Measurements from ENCODE around the gene BRAF.
"Not testable (repeated sequence)": the region's sequence is repeated elsewhere in the genome, so short reads cannot be mapped to it uniquely, and the experiment has no call there.

The BRAF gene

DNA sequence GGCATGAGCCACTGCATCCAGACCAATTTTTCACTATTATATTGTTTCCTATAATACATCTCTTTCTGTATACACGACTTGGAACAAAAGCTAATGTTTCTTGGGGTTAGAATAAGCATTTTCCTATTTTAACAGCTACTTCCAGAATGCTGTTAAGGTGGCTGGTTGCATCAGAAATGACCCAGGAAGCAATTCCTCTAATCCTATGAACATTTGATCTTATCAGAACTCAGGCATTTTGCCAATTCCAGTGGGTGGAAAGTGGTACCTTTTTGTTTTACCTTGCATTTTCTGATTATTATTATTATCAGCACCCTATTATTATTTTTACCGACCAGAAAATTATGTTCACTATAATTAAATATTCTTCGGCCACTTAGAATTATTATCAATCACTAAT is 154.9 kb downstream of the BRAF start:
- no peak overlapping the region for H3K4me3 ChIP-seq (ENCODE audit: low read depth, low read length)
- DNase-seq (ENCODE audit: low read depth, low spot score), result no peak
- TF ChIP-seq, protein P1, sequence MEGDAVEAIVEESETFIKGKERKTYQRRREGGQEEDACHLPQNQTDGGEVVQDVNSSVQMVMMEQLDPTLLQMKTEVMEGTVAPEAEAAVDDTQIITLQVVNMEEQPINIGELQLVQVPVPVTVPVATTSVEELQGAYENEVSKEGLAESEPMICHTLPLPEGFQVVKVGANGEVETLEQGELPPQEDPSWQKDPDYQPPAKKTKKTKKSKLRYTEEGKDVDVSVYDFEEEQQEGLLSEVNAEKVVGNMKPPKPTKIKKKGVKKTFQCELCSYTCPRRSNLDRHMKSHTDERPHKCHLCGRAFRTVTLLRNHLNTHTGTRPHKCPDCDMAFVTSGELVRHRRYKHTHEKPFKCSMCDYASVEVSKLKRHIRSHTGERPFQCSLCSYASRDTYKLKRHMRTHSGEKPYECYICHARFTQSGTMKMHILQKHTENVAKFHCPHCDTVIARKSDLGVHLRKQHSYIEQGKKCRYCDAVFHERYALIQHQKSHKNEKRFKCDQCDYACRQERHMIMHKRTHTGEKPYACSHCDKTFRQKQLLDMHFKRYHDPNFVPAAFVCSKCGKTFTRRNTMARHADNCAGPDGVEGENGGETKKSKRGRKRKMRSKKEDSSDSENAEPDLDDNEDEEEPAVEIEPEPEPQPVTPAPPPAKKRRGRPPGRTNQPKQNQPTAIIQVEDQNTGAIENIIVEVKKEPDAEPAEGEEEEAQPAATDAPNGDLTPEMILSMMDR (IDR thresholded peaks at IDR 0.05; ENCODE audit: insufficient read depth, low read length, missing control alignments), result no peak
- ChIA-PET POLR2A (no interaction called here), CTCF (interaction anchor here (1.0 kb wide), 1 partner anchor 44 kb away, joined by 3 read pairs; no protein-coding TSS in a partner anchor)

DNA sequence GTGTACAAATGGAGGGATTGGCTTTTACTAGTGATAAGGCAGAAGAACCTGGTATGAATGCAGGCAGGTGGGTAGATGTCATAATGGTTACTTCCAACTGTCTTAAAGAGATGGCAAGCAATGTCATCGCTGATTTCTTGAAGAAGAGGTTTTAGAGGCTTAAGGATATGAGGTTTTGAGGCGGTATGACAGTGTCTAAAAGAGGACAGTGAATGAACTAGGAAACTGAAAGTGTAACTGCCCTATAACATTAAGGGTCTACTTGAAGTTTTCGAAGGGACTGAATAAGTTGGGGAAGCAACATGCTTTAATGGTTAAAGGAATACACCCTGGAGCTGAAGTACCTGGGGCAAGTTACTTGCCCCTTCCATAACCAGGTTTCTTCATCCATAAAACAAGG is 157.3 kb downstream of the BRAF start:
- CTCF ChIA-PET, result no interaction called here
- POLR2A ChIA-PET, result no interaction called here
- no peak for DNase-seq (ENCODE audit: low read depth, low spot score)

GRCh38 chr7:140765441-140765840 is 159.3 kb downstream of the BRAF start:
- H3K4me3 ChIP-seq (ENCODE audit: low read depth, low read length); DNase-seq (ENCODE audit: low read depth, low spot score); CTCF ChIA-PET; POLR2A ChIA-PET: not testable (repeated sequence)

More for the DNA sequence above, 157.3 kb downstream of the BRAF start:
- TF ChIP-seq, protein P1 (IDR thresholded peaks at IDR 0.05; ENCODE audit: insufficient read depth, low read length, missing control alignments), result no peak
- H3K4me3 ChIP-seq (ENCODE audit: low read depth, low read length), result no peak overlapping the region

GRCh38 chr7:140763166-140763565 is 161.6 kb downstream of the BRAF start:
- POLR2A ChIA-PET; CTCF ChIA-PET; DNase-seq (ENCODE audit: low read depth, low spot score): not testable (repeated sequence)

DNA sequence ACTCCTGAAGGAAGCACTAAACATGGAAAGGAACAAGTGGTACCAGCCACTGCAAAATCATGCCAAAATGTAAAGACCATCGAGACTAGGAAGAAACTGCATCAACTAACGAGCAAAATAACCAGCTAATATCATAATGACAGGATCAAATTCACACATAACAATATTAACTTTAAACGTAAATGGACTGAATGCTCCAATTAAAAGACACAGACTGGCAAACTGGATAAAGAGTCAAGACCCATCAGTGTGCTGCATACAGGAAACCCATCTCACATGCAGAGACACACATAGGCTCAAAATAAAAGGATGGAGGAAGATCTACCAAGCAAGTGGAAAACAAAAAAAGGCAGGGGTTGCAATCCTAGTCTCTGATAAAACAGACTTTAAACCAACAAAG is 163.4 kb downstream of the BRAF start:
- CTCF ChIA-PET; POLR2A ChIA-PET; DNase-seq (ENCODE audit: low read depth, low spot score); H3K4me3 ChIP-seq (ENCODE audit: low read depth, low read length): not testable (repeated sequence)

More at GRCh38 chr7:140763166-140763565, 161.6 kb downstream of the BRAF start:
- not testable (repeated sequence) for H3K4me3 ChIP-seq (ENCODE audit: low read depth, low read length)

DNA sequence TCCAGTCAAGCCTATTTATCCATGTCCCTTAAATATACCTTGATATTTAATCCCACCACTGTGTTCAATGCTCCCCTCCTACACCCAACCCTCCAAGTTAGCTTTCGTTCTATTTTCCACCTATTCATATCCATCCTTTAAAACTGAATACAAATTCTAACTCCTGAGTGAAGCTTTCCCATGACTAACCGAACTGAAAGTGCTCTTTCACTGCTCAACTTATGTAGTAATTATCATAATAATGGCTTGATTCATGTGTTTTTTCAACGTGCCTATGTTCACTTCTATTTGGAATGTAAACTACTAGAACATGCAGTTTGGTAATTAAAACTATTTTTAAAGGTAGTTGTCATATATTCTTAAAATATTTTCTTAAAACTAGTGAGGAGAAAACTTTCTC is 170.2 kb downstream of the BRAF start:
- TF ChIP-seq, protein P1 (IDR thresholded peaks at IDR 0.05; ENCODE audit: insufficient read depth, low read length, missing control alignments), result no peak
- CTCF ChIA-PET, result no interaction called here

DNA sequence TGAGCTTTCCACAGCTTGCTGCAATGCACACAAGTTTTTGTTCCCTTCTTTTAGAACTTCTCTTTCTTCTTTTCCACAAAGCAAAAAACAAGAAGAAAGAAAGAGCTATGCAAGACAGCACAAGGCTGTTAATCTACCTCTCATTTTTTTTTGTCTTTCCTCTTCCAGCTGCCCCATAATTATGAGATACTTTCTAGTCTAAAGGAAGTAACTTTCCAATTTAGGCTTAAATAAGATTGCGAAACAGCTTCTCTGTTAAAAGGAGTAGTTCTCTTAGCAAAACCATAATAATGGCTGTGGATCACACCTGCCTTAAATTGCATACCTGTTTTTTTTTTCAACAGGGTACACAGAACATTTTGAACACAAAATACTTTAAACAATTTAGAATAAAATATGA is 172.2 kb downstream of the BRAF start:
- H3K4me3 ChIP-seq (ENCODE audit: low read depth, low read length), result no peak overlapping the region
- POLR2A ChIA-PET, result no interaction called here
- DNase-seq (ENCODE audit: low read depth, low spot score), result no peak
- TF ChIP-seq, protein P1 (IDR thresholded peaks at IDR 0.05; ENCODE audit: insufficient read depth, low read length, missing control alignments), result no peak
- CTCF ChIA-PET, result interaction anchor here (1.2 kb wide), 1 partner anchor 9 kb away, joined by 3 read pairs; no protein-coding TSS in a partner anchor

More for the DNA sequence above, 170.2 kb downstream of the BRAF start:
- DNase-seq (ENCODE audit: low read depth, low spot score), result no peak
- no peak overlapping the region for H3K4me3 ChIP-seq (ENCODE audit: low read depth, low read length)
- POLR2A ChIA-PET, result no interaction called here

DNA sequence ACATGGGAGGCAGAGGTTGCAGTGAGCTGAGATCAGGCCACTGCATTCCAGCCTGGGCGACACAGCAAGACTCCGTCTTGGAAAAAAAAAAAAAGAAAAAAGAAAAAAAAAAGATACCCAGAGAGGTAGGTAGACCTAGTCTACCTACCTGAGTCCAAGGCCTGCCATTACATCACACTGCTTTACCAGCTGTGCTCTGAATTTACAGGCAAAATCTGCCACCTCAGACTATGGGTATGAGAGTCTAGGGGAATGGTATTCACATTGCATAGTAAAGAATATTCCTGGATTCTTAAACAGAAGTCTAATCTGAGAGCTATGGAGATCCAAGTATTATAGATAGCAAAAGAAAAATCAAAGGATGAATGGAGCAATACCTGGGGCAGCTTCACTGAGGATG is 178.0 kb downstream of the BRAF start:
- CTCF ChIA-PET, result interaction anchor here (1.0 kb wide), 1 partner anchor 22 kb away, joined by 3 read pairs; no protein-coding TSS in a partner anchor
- DNase-seq (ENCODE audit: low read depth, low spot score), result no peak
- POLR2A ChIA-PET, result no interaction called here

More for the DNA sequence above, 178.0 kb downstream of the BRAF start:
- TF ChIP-seq, protein P1 (IDR thresholded peaks at IDR 0.05; ENCODE audit: insufficient read depth, low read length, missing control alignments), result no peak
- no peak overlapping the region for H3K4me3 ChIP-seq (ENCODE audit: low read depth, low read length)

Measured in AG04449 (cell line).